GM19452 (cell line): Measurements from ENCODE around the gene CSF2.

ENCODE experiments used
- ATAC-seq: cut with Tn5 transposase; IDR thresholded peaks from one replicate; pipeline ENCODE4 v1.9.1; 2021; ENCODE audit not compliant: unreplicated experiment

Gene CSF2

GRCh38 chr5:132054697-132055440 is 18.7 kb upstream of the CSF2 start:
- ATAC-seq: no peak

- ATAC-seq: no peak
These were observed 18.2 kb upstream of the CSF2 start for GRCh38 chr5:132055441-132055807.

- ATAC-seq: no peak
These were observed 17.6 kb upstream of the CSF2 start for GRCh38 chr5:132055808-132056609.

GRCh38 chr5:132056610-132057497 is 16.7 kb upstream of the CSF2 start:
- no peak for ATAC-seq

- no peak for ATAC-seq
These were observed 15.9 kb upstream of the CSF2 start for GRCh38 chr5:132057498-132058255.

- no peak for ATAC-seq
These were observed 14.9 kb upstream of the CSF2 start for GRCh38 chr5:132058646-132059042.

GRCh38 chr5:132059043-132059695 is 14.4 kb upstream of the CSF2 start:
- ATAC-seq: no peak

- no peak for ATAC-seq
These were observed 13.7 kb upstream of the CSF2 start for GRCh38 chr5:132059696-132060500.

- no peak for ATAC-seq
These were observed 13.0 kb upstream of the CSF2 start, which contains the start of gene IL3 for GRCh38 chr5:132060501-132061161. Gene IL3, plus strand, starts transcription at chr5:132060655. Its CDS starts 52 bp downstream, at chr5:132060707.

GRCh38 chr5:132063090-132063911 is 10.3 kb upstream of the CSF2 start:
- ATAC-seq: no peak

- ATAC-seq: no peak
These were observed 9.4 kb upstream of the CSF2 start for GRCh38 chr5:132064140-132064539.

- peak; percentile 65 for ATAC-seq
These were observed 8.8 kb upstream of the CSF2 start for GRCh38 chr5:132064738-132065331.

- no peak for ATAC-seq
These were observed 8.1 kb upstream of the CSF2 start for GRCh38 chr5:132065351-132065937.

GRCh38 chr5:132065951-132066701 is 7.5 kb upstream of the CSF2 start:
- no peak for ATAC-seq

GRCh38 chr5:132066871-132067270 is 6.7 kb upstream of the CSF2 start:
- ATAC-seq: no peak

GRCh38 chr5:132067451-132067850 is 6.1 kb upstream of the CSF2 start:
- no peak for ATAC-seq
